D721Med (cell line): ENCODE data around the gene LDLRAP1.

Source experiments
- DNase-seq: peaks from one replicate; pipeline ENCODE4 v3.0.0; 2011; ENCODE audit warnings: low spot score; ENCODE audit not compliant: insufficient read length
- FAIRE-seq: peaks from 2 replicates; lab custom pipeline; 2011; peaks lifted over from hg19 to GRCh38; lab: Jason Lieb, UNC
- CTCF ChIP-seq: IDR thresholded peaks from 2 replicates; pipeline ENCODE4 v1.5.1; 2012; ENCODE audit warnings: mild to moderate bottlenecking, control low read depth; ENCODE audit not compliant: insufficient read depth; ENCODE audit errors: missing control alignments

LDLRAP1 gene

GRCh38 chr1:25530186-25531081 is 13.0 kb upstream of the LDLRAP1 start:
- DNase-seq: no peak
- FAIRE-seq: no peak
- no peak for TF ChIP-seq CTCF

- FAIRE-seq (no peak), DNase-seq (no peak)
- no peak for TF ChIP-seq CTCF
Observed at GRCh38 chr1:25531082-25531461, 12.3 kb upstream of the LDLRAP1 start.

DNA sequence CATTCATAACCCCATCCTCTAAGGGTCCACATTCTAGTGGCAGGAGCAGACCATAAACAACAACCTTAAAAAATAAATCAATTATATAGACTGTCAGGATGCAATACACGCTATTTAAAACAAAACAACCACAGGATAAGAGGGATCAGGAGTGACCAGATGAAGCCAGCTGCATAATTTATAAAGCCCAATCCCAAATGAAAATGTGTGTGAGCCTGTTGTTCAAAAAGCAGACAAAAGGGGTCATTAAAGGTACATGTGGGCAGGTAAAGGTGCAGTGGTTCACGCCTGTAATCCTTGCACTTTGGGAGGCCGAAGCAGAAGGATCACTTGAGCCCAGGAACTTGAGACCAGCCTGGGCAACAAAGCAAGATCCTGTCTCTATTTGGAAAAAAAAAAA is 10.4 kb upstream of the LDLRAP1 start:
- no peak for TF ChIP-seq CTCF
- FAIRE-seq: no peak
- DNase-seq: no peak

DNA sequence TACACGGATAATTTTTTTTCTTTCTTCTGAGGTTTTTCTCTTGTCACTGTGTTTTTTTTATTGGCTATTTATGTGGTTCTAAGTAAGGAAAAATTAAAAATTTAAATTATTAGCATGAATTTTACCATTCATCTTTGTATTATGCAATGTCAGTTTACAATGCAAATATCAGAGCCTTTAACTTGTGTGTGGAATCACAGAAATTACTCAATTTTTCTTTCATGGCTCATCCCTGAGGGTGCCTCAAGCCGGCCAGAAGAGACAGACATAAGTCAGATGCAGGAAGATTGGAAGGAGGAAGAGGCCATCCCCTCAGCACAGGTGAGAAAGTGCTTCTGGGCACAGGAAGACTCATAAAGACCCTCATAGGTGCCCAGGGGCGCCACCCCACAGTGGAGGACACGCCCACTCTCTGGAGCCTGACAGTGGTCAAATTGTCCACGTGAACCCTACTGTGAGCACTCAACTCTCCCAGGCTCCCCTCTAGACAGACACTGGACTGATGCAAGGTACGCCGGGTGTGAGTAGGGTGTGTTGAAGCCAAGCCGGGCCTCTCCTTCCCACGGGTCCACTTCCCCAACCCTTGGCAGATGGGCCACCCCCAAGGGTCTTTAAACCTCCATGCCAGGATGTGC is 9.5 kb upstream of the LDLRAP1 start:
- DNase-seq (no peak), FAIRE-seq (no peak)

DNA sequence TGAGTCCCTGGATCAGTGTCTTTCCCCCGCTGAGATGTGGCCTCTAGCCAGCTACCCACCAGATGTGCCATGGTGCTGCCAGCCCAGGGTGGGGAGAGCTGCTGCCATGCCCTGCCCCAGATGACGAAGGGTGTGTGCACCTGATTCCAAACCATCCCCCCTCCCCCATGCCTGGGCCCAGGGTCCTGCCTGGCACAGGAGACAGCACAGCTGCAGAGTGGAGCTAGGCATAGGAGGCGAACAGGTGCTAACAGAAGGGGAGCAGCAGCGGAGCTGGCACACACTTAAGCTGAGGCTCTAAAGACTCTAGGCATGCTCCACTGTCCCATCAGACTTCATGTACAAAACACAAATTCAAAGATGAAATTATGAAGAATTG is 9.0 kb upstream of the LDLRAP1 start:
- TF ChIP-seq CTCF: no peak
- no peak for DNase-seq
- no peak for FAIRE-seq

More for the DNA sequence above, 9.5 kb upstream of the LDLRAP1 start:
- TF ChIP-seq CTCF: no peak

GRCh38 chr1:25536124-25536523 is 7.3 kb upstream of the LDLRAP1 start:
- FAIRE-seq: no peak

More at GRCh38 chr1:25536124-25536523, 7.3 kb upstream of the LDLRAP1 start:
- no peak for TF ChIP-seq CTCF
- DNase-seq: no peak
